ENCODE results near the gene ACADSB.

GRCh38 chr10:123024540-123024939 is 15.7 kb downstream of the ACADSB start:
- no peak for TF ChIP-seq POLR2A (IDR thresholded peaks at IDR 0.05)
- TF ChIP-seq, protein P1, sequence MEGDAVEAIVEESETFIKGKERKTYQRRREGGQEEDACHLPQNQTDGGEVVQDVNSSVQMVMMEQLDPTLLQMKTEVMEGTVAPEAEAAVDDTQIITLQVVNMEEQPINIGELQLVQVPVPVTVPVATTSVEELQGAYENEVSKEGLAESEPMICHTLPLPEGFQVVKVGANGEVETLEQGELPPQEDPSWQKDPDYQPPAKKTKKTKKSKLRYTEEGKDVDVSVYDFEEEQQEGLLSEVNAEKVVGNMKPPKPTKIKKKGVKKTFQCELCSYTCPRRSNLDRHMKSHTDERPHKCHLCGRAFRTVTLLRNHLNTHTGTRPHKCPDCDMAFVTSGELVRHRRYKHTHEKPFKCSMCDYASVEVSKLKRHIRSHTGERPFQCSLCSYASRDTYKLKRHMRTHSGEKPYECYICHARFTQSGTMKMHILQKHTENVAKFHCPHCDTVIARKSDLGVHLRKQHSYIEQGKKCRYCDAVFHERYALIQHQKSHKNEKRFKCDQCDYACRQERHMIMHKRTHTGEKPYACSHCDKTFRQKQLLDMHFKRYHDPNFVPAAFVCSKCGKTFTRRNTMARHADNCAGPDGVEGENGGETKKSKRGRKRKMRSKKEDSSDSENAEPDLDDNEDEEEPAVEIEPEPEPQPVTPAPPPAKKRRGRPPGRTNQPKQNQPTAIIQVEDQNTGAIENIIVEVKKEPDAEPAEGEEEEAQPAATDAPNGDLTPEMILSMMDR (IDR thresholded peaks at IDR 0.05), result no peak
- no peak for TF ChIP-seq POLR2AphosphoS5 (IDR thresholded peaks at IDR 0.05)

Measured in breast epithelium (tissue), 3 donors.